H1 (cell line): ENCODE results near the gene RPS6KA5. TPM values are rescaled to one million over a fixed set of nuclear protein-coding genes. Genes with fewer than 3 reads are reported as not detected.

ENCODE experiments used
- CTCF ChIA-PET: fragments of 300-600 bp; sonication (Branson Sonifier 250); formaldehyde crosslinking; loops from one replicate; lab custom pipeline; 2021; ENCODE audit not compliant: partially characterized antibody; lab: Charles Lee
- POLR2A ChIA-PET: fragments of 300-600 bp; sonication (Branson Sonifier 250); formaldehyde crosslinking; loops from one replicate; lab custom pipeline; 2021; ENCODE audit warnings: inconsistent platforms; ENCODE audit not compliant: partially characterized antibody; lab: Charles Lee
- DNase-seq, 2 experiments: peaks; one replicate each; pipeline versions ENCODE4 v3.0.0 to v3.0.0-alpha.2; 2010 to 2022; ENCODE audit warnings: low spot score in 2 of 2, low read depth in 1 of 2, mixed read lengths in 1 of 2
- FAIRE-seq: peaks from 2 replicates; lab custom pipeline; 2011; peaks lifted over from hg19 to GRCh38; lab: Jason Lieb, UNC
- H2AFZ ChIP-seq: 2 replicates; pipeline ENCODE4 v1.8.1; 2012; ENCODE audit warnings: low read length, inconsistent platforms
- H2AK5ac ChIP-seq: 2 replicates; pipeline ENCODE4 v1.6.1; 2013; ENCODE audit warnings: low read depth, low read length
- H2BK120ac ChIP-seq: replicated peaks from 2 replicates; pipeline ENCODE3; 2013; ENCODE audit warnings: low read depth, low read length, inconsistent platforms
- H2BK12ac ChIP-seq: 2 replicates; pipeline ENCODE4 v1.6.1; 2013; ENCODE audit warnings: low read depth, low read length
- H2BK15ac ChIP-seq: 2 replicates; pipeline ENCODE4 v1.6.1; 2013; ENCODE audit warnings: low read length
- H2BK20ac ChIP-seq: 2 replicates; pipeline ENCODE4 v1.6.1; 2013; ENCODE audit warnings: low read length
- H2BK5ac ChIP-seq: 2 replicates; pipeline ENCODE4 v1.6.1; 2013; ENCODE audit warnings: low read depth, low read length
- H3K14ac ChIP-seq: 2 replicates; pipeline ENCODE4 v1.6.1; 2013; ENCODE audit warnings: inconsistent platforms; ENCODE audit not compliant: insufficient read length
- H3K18ac ChIP-seq: 2 replicates; pipeline ENCODE4 v1.6.1; 2013; ENCODE audit warnings: low read length; ENCODE audit errors: extremely low read depth
- H3K23ac ChIP-seq: 2 replicates; pipeline ENCODE4 v1.6.1; 2013; ENCODE audit warnings: inconsistent platforms; ENCODE audit not compliant: insufficient read length
- H3K23me2 ChIP-seq: 2 replicates; pipeline ENCODE4 v1.6.1; 2013; ENCODE audit warnings: low read depth, low read length
- H3K27ac ChIP-seq: 2 replicates; pipeline ENCODE4 v1.6.1; 2011; ENCODE audit warnings: low read depth, low read length, inconsistent platforms
- H3K27me3 ChIP-seq, 4 experiments: replicated peaks in 1 of 4; 1 replicate in 1 of 4; 2 replicates in 3 of 4; pipeline versions ENCODE4 v1.6.1 to v1.8.1; 2011 to 2013; ENCODE audit warnings: low read length in 3 of 4, mild to moderate bottlenecking in 3 of 4, inconsistent platforms in 2 of 4, mixed read lengths in 2 of 4, moderate library complexity in 1 of 4; ENCODE audit not compliant: control insufficient read depth in 3 of 4, insufficient read depth in 3 of 4; ENCODE audit errors: extremely low read depth in 1 of 4
- H3K36me3 ChIP-seq, 4 experiments: 2 replicates each; pipeline versions ENCODE4 v1.6.1 to v1.8.1; 2011 to 2013; ENCODE audit warnings: mild to moderate bottlenecking in 4 of 4, low read length in 3 of 4, moderate library complexity in 2 of 4, control low read depth in 1 of 4, inconsistent platforms in 1 of 4; ENCODE audit not compliant: insufficient read depth in 4 of 4, control insufficient read depth in 2 of 4
- H3K4ac ChIP-seq: replicated peaks from 2 replicates; pipeline ENCODE3; 2013; ENCODE audit warnings: low read length, low read depth, mixed read lengths, inconsistent platforms; ENCODE audit not compliant: insufficient read length
- H3K4me1 ChIP-seq, 4 experiments: replicated peaks in 1 of 4; 1 replicate in 1 of 4; 2 replicates in 3 of 4; pipeline versions ENCODE4 v1.6.1 to v1.8.1; 2011 to 2013; ENCODE audit warnings: low read length in 3 of 4, inconsistent platforms in 2 of 4, mixed read lengths in 1 of 4; ENCODE audit not compliant: insufficient read depth in 4 of 4, control insufficient read depth in 3 of 4
- H3K4me2 ChIP-seq, 2 experiments: 2 replicates each; pipeline versions ENCODE4 v1.6.1 to v1.8.1; 2011 to 2013; ENCODE audit warnings: low read depth in 2 of 2, low read length in 2 of 2, control low read depth in 1 of 2, inconsistent platforms in 1 of 2, mild to moderate bottlenecking in 1 of 2; ENCODE audit not compliant: insufficient read depth in 1 of 2
- H3K4me3 ChIP-seq, 4 experiments: fragments of 200-600, 300-600 bp in 1 of 4; sonication (generic), shearing (Covaris generic), sonication (Bioruptor Twin) in 1 of 4; 2 replicates each; pipeline versions ENCODE4 v1.5.1 to v1.8.1; 2011 to 2016; ENCODE audit warnings: low read length in 4 of 4, low read depth in 3 of 4, control low read depth in 2 of 4, inconsistent platforms in 2 of 4, mild to moderate bottlenecking in 2 of 4, mixed read lengths in 1 of 4, moderate library complexity in 1 of 4; ENCODE audit not compliant: insufficient read depth in 2 of 4; ENCODE audit errors: extremely low read depth in 1 of 4
- H3K56ac ChIP-seq: replicated peaks from 2 replicates; pipeline ENCODE3; 2013; ENCODE audit warnings: low read depth, mild to moderate bottlenecking, mixed read lengths, low read length, inconsistent platforms; ENCODE audit not compliant: insufficient read length
- H3K79me1 ChIP-seq: 2 replicates; pipeline ENCODE4 v1.6.1; 2013; ENCODE audit warnings: low read depth, low read length, control low read depth
- H3K79me2 ChIP-seq, 2 experiments: 2 replicates each; pipeline versions ENCODE4 v1.6.1 to v1.8.1; 2012 to 2013; ENCODE audit warnings: low read length in 2 of 2, mild to moderate bottlenecking in 2 of 2, inconsistent platforms in 1 of 2; ENCODE audit not compliant: insufficient read depth in 2 of 2, control insufficient read depth in 1 of 2
- H3K9ac ChIP-seq, 4 experiments: replicated peaks in 1 of 4; 1 replicate in 1 of 4; 2 replicates in 3 of 4; pipeline versions ENCODE4 v1.6.1 to v1.8.1; 2011 to 2013; ENCODE audit warnings: low read depth in 3 of 4, low read length in 3 of 4, control low read depth in 2 of 4, mild to moderate bottlenecking in 2 of 4, moderate library complexity in 2 of 4, inconsistent platforms in 1 of 4; ENCODE audit errors: extremely low read depth in 1 of 4
- H3K9me3 ChIP-seq, 2 experiments: 2 replicates each; pipeline versions ENCODE4 v1.6.1 to v1.8.1; 2012 to 2013; ENCODE audit warnings: mild to moderate bottlenecking in 2 of 2, moderate library complexity in 2 of 2, control low read depth in 1 of 2, inconsistent platforms in 1 of 2, low read depth in 1 of 2, low read length in 1 of 2, mixed read lengths in 1 of 2; ENCODE audit not compliant: insufficient read depth in 2 of 2
- H4K20me1 ChIP-seq, 2 experiments: replicated peaks in 1 of 2; 2 replicates each; pipeline versions ENCODE3 to v1.8.1; 2011 to 2013; ENCODE audit warnings: inconsistent platforms in 2 of 2, low read length in 2 of 2, mild to moderate bottlenecking in 1 of 2; ENCODE audit not compliant: insufficient read depth in 2 of 2, control insufficient read depth in 1 of 2
- H4K5ac ChIP-seq: 2 replicates; pipeline ENCODE4 v1.6.1; 2013; ENCODE audit warnings: low read length, low read depth, mixed read lengths, inconsistent platforms; ENCODE audit not compliant: insufficient read length
- H4K8ac ChIP-seq: 2 replicates; pipeline ENCODE4 v1.8.0; 2013; ENCODE audit warnings: mild to moderate bottlenecking, moderate library complexity, low read length, inconsistent platforms; ENCODE audit not compliant: insufficient read depth; ENCODE audit errors: extremely low read depth
- H4K91ac ChIP-seq: replicated peaks from 2 replicates; pipeline ENCODE3; 2013; ENCODE audit warnings: low read length, mixed read lengths, inconsistent platforms; ENCODE audit not compliant: insufficient read length
- BRCA1 ChIP-seq: IDR thresholded peaks from 2 replicates; pipeline ENCODE4 v1.6.1; 2012; ENCODE audit warnings: low read depth, low read length, improper control_type of control experiment
- GTF2F1 ChIP-seq: IDR thresholded peaks from 2 replicates; pipeline ENCODE4 v1.6.1; 2012; ENCODE audit warnings: low read depth, low read length, improper control_type of control experiment, borderline replicate concordance
- JUN ChIP-seq: IDR thresholded peaks from 2 replicates; pipeline ENCODE4 v1.6.1; 2011; ENCODE audit warnings: low read depth, mild to moderate bottlenecking, improper control_type of control experiment, low read length
- KDM5A ChIP-seq: fragments of 200-600 bp; IDR thresholded peaks from 2 replicates; pipeline ENCODE4 v1.7.1; 2012; ENCODE audit warnings: mild to moderate bottlenecking, low read length, inconsistent platforms, mixed read lengths
- RBBP5 ChIP-seq: IDR thresholded peaks from 2 replicates; pipeline ENCODE4 v1.7.1; 2012; ENCODE audit warnings: low read depth, mild to moderate bottlenecking, inconsistent platforms, low read length, moderate library complexity, borderline replicate concordance
- SP4 ChIP-seq: IDR thresholded peaks from 2 replicates; pipeline ENCODE4 v1.6.1; 2012; ENCODE audit warnings: low read length, inconsistent platforms
- TAF1 ChIP-seq: IDR thresholded peaks from 2 replicates; pipeline ENCODE4 v1.6.1; 2011; ENCODE audit warnings: mild to moderate bottlenecking, low read depth, low read length
- TEAD4 ChIP-seq: IDR thresholded peaks from 2 replicates; pipeline ENCODE4 v1.6.1; 2012; ENCODE audit warnings: low read depth, low read length, inconsistent platforms, mixed read lengths
- WGBS, 2 experiments: shearing (Covaris generic) in 1 of 2; methylation state at CpG; one replicate each; pipeline versions ENCODE4 v1.1.6 to v1.1.7; 2013 to 2015; ENCODE audit warnings: low lambda C conversion rate in 2 of 2, mixed read lengths in 2 of 2, inconsistent platforms in 1 of 2, low coverage in 1 of 2, missing lambda C conversion rate in 1 of 2; ENCODE audit not compliant: insufficient replicate concordance in 2 of 2, insufficient coverage in 1 of 2, insufficient read length in 1 of 2; ENCODE audit errors: extremely low coverage in 1 of 2, missing lambda C conversion rate in 1 of 2; 5-methylcytosine and 5-hydroxymethylcytosine counted together
- polyA plus RNA-seq, 7 experiments: library from polyadenylated mRNA; depleted of rRNA in 3 of 7; stranded (reverse) in 5 of 7; unstranded in 2 of 7; fragments of >200 nt in 5 of 7; fragments of 200-250 nt in 2 of 7; gene quantifications; 1 replicate in 5 of 7; 2 replicates in 1 of 7; 4 replicates in 1 of 7; pipeline versions ENCODE4 v1.2.1 to v1.2.3, GENCODE V29; 2011 to 2013; ENCODE audit warnings: missing spikeins in 2 of 7, mixed read lengths in 2 of 7
- total RNA-seq: library from RNA; stranded (reverse); fragmentation: NEBNext Ultra II Directional; extraction: Animal tissue kit (Norgen Biotek cat#: 25700); gene quantifications from 2 replicates; pipeline ENCODE4 v1.2.1, GENCODE V29; 2021

Gene RPS6KA5
- total and polyA plus RNA-seq, 2 of the 8 experiments (the other 6 are each of a cell fraction or from before 2014, with no cell fraction given) = 0.85 to 3.1 TPM

GRCh38 chr14:91047174-91047753, 13.2 kb downstream of the RPS6KA5 start:
- H2AFZ ChIP-seq = no peak overlapping the region
- no peak overlapping the region for H3K4me3 ChIP-seq
- no peak overlapping the region for H3K14ac ChIP-seq
- H2BK20ac ChIP-seq = no peak overlapping the region
- CTCF ChIA-PET = interaction anchor here (1.1 kb wide), 1 partner anchor 92 kb away, joined by 5 read pairs; no protein-coding TSS in a partner anchor
- no peaks in the 10 kb centered on the region; a peak in 1 of 4 replicates for H3K79me2 ChIP-seq
- H3K79me1 ChIP-seq = no peaks in the 10 kb centered on the region
- TF ChIP-seq KDM5A (no peak), TAF1 (no peak), RBBP5 (no peak), BRCA1 (no peak), GTF2F1 (no peak), SP4 (no peak), TEAD4 (no peak), JUN (no peak)
- H4K91ac ChIP-seq = no peak overlapping the region
- H2BK120ac ChIP-seq = no peak overlapping the region
- no peak overlapping the region for H4K8ac ChIP-seq
- H2BK15ac ChIP-seq = no peak overlapping the region
- H3K23ac ChIP-seq = no peak overlapping the region
- H3K9me3 ChIP-seq = no peaks in the 10 kb centered on the region
- no peaks in the 10 kb centered on the region for H3K4me1 ChIP-seq
- no peak overlapping the region for H3K9ac ChIP-seq
- H3K27ac ChIP-seq = no peak overlapping the region
- H2AK5ac ChIP-seq = no peak overlapping the region
- POLR2A ChIA-PET = no interaction called here
- 89% methylated on average over 4 of the region's 4 CpGs; no CpG with 5 or more reads in 1 of the 2 experiments for WGBS, 2 experiments
- no peak overlapping the region for H3K56ac ChIP-seq
- DNase-seq (no peak), FAIRE-seq (no peak)
- H3K18ac ChIP-seq = no peak overlapping the region
- no peak overlapping the region for H4K5ac ChIP-seq
- no peaks in the 10 kb centered on the region for H4K20me1 ChIP-seq
- H2BK5ac ChIP-seq = no peak overlapping the region
- H2BK12ac ChIP-seq = no peak overlapping the region
- no peaks in the 10 kb centered on the region for H3K36me3 ChIP-seq
- no peaks in the 10 kb centered on the region; the same call in 1 of the 2 replicates for H3K23me2 ChIP-seq
- H3K4me2 ChIP-seq = no peak overlapping the region
- H3K27me3 ChIP-seq = no peaks in the 10 kb centered on the region
- no peak overlapping the region for H3K4ac ChIP-seq
